ENCODE measurements around the gene USP1. TPM values are rescaled to one million over a fixed set of nuclear protein-coding genes. Genes with fewer than 3 reads are reported as not detected.
A peak's percentile ranks its signal among the peaks of the same experiment; 100 is the strongest.

Gene USP1
- total RNA-seq, 1 experiment from 2014 or later = 106 TPM

- Histone ChIP-seq H3K4me3 (peak overlapping the region; percentile 66), H3K4me1 (replicated peaks) (peaks cover 27% of the 10 kb centered on the region), H3K27me3 (replicated peaks) (no peaks in the 10 kb centered on the region), H3K36me3 (peaks cover 20% of the 10 kb centered on the region), H3K27ac (peak overlapping the region; percentile 96), H3K9me3 (replicated peaks) (no peaks in the 10 kb centered on the region)
- no peak for DNase-seq (ENCODE audit: low read depth in 1 of 2, low spot score in 2 of 2)
Observed at GRCh38 chr1:62435231-62436038, 1.4 kb upstream of the USP1 start.

GRCh38 chr1:62436039-62436465 lies 797 bp upstream of the USP1 start:
- peak overlapping the region; percentile 96 for H3K27ac ChIP-seq
- H3K36me3 ChIP-seq = peaks cover 21% of the 10 kb centered on the region
- peak overlapping the region; percentile 66 for H3K4me3 ChIP-seq
- H3K27me3 ChIP-seq (replicated peaks) = no peaks in the 10 kb centered on the region
- H3K9me3 ChIP-seq (replicated peaks) = no peaks in the 10 kb centered on the region
- no peak for DNase-seq (ENCODE audit: low read depth in 1 of 2, low spot score in 2 of 2)
- H3K4me1 ChIP-seq (replicated peaks) = peaks cover 27% of the 10 kb centered on the region

- no peaks in the 10 kb centered on the region for H3K9me3 ChIP-seq (replicated peaks)
- DNase-seq (ENCODE audit: low read depth in 1 of 2, low spot score in 2 of 2) = no peak
- H3K27ac ChIP-seq = peak overlapping the region; percentile 98
- H3K4me3 ChIP-seq = peak overlapping the region; percentile 66
- peaks cover 27% of the 10 kb centered on the region for H3K4me1 ChIP-seq (replicated peaks)
- H3K27me3 ChIP-seq (replicated peaks) = no peaks in the 10 kb centered on the region
- H3K36me3 ChIP-seq = peaks cover 35% of the 10 kb centered on the region
Observed at GRCh38 chr1:62437273-62437940, 558 bp downstream of the USP1 start.

GRCh38 chr1:62438163-62438562 lies 1.3 kb downstream of the USP1 start:
- no peaks in the 10 kb centered on the region for H3K9me3 ChIP-seq (replicated peaks)
- peaks cover 42% of the 10 kb centered on the region for H3K36me3 ChIP-seq
- H3K27me3 ChIP-seq (replicated peaks) = no peaks in the 10 kb centered on the region
- peak overlapping the region; percentile 98 for H3K27ac ChIP-seq
- H3K4me1 ChIP-seq (replicated peaks) = peaks cover 25% of the 10 kb centered on the region
- peak overlapping the region; percentile 66 for H3K4me3 ChIP-seq
- peak in 1 of 2 experiments; percentile 31 for DNase-seq (ENCODE audit: low read depth in 1 of 2, low spot score in 2 of 2)

- DNase-seq (ENCODE audit: low read depth in 1 of 2, low spot score in 2 of 2) = no peak
- Histone ChIP-seq H3K4me3 (peak overlapping the region; percentile 66; the same call in 1 of the 2 replicates), H3K36me3 (peaks cover 59% of the 10 kb centered on the region), H3K9me3 (replicated peaks) (no peaks in the 10 kb centered on the region), H3K4me1 (replicated peaks) (peaks cover 9% of the 10 kb centered on the region), H3K27me3 (replicated peaks) (no peaks in the 10 kb centered on the region), H3K27ac (no peak overlapping the region)
Observed at GRCh38 chr1:62439652-62440371, 3.0 kb downstream of the USP1 start.

- H3K36me3 ChIP-seq = peaks cover 89% of the 10 kb centered on the region
- H3K27ac ChIP-seq = no peak overlapping the region
- DNase-seq (ENCODE audit: low read depth in 1 of 2, low spot score in 2 of 2) = no peak
- no peaks in the 10 kb centered on the region for H3K9me3 ChIP-seq (replicated peaks)
- H3K4me1 ChIP-seq (replicated peaks) = peaks cover 13% of the 10 kb centered on the region
- H3K27me3 ChIP-seq (replicated peaks) = no peaks in the 10 kb centered on the region
- no peak overlapping the region for H3K4me3 ChIP-seq
Observed at GRCh38 chr1:62444701-62445100, 7.9 kb downstream of the USP1 start.

GRCh38 chr1:62448221-62448933 lies 11.5 kb downstream of the USP1 start:
- Histone ChIP-seq H3K36me3 (peaks cover 93% of the 10 kb centered on the region), H3K4me3 (no peak overlapping the region), H3K27ac (no peak overlapping the region), H3K4me1 (replicated peaks) (peaks cover 17% of the 10 kb centered on the region), H3K9me3 (replicated peaks) (no peaks in the 10 kb centered on the region), H3K27me3 (replicated peaks) (no peaks in the 10 kb centered on the region)
- no peak for DNase-seq (ENCODE audit: low read depth in 1 of 2, low spot score in 2 of 2)

GRCh38 chr1:62450301-62450700 lies 13.5 kb downstream of the USP1 start:
- peaks cover 87% of the 10 kb centered on the region for H3K36me3 ChIP-seq
- no peak overlapping the region for H3K4me3 ChIP-seq
- no peak for DNase-seq (ENCODE audit: low read depth in 1 of 2, low spot score in 2 of 2)

GRCh38 chr1:62452951-62453350 lies 16.1 kb downstream of the USP1 start:
- Histone ChIP-seq H3K36me3 (peaks cover 76% of the 10 kb centered on the region), H3K27ac (no peak overlapping the region), H3K4me1 (replicated peaks) (peaks cover 4% of the 10 kb centered on the region), H3K9me3 (replicated peaks) (no peaks in the 10 kb centered on the region), H3K27me3 (replicated peaks) (no peaks in the 10 kb centered on the region), H3K4me3 (no peak overlapping the region)
- DNase-seq (ENCODE audit: low read depth in 1 of 2, low spot score in 2 of 2) = no peak

More at GRCh38 chr1:62450301-62450700, 13.5 kb downstream of the USP1 start:
- Histone ChIP-seq H3K27ac (no peak overlapping the region), H3K4me1 (replicated peaks) (peaks cover 17% of the 10 kb centered on the region), H3K27me3 (replicated peaks) (no peaks in the 10 kb centered on the region), H3K9me3 (replicated peaks) (no peaks in the 10 kb centered on the region)

GRCh38 chr1:62457955-62458354 lies 21.1 kb downstream of the USP1 start:
- Histone ChIP-seq H3K4me1 (replicated peaks) (no peaks in the 10 kb centered on the region; the same call in 1 of the 2 replicates), H3K9me3 (replicated peaks) (no peaks in the 10 kb centered on the region), H3K36me3 (peaks cover 33% of the 10 kb centered on the region), H3K4me3 (no peak overlapping the region), H3K27me3 (replicated peaks) (no peaks in the 10 kb centered on the region), H3K27ac (no peak overlapping the region)
- DNase-seq (ENCODE audit: low read depth in 1 of 2, low spot score in 2 of 2) = no peak

GRCh38 chr1:62462370-62462769 lies 25.5 kb downstream of the USP1 start:
- no peaks in the 10 kb centered on the region for H3K4me1 ChIP-seq (replicated peaks)
- DNase-seq (ENCODE audit: low read depth in 1 of 2, low spot score in 2 of 2) = no peak
- H3K27ac ChIP-seq = no peak overlapping the region
- H3K4me3 ChIP-seq = no peak overlapping the region
- H3K27me3 ChIP-seq (replicated peaks) = no peaks in the 10 kb centered on the region
- peaks cover 12% of the 10 kb centered on the region for H3K36me3 ChIP-seq
- no peaks in the 10 kb centered on the region for H3K9me3 ChIP-seq (replicated peaks)

- Histone ChIP-seq H3K4me3 (no peak overlapping the region), H3K27ac (no peak overlapping the region), H3K4me1 (replicated peaks) (no peaks in the 10 kb centered on the region), H3K36me3 (peaks cover 11% of the 10 kb centered on the region), H3K9me3 (replicated peaks) (no peaks in the 10 kb centered on the region), H3K27me3 (replicated peaks) (no peaks in the 10 kb centered on the region)
- DNase-seq (ENCODE audit: low read depth in 1 of 2, low spot score in 2 of 2) = no peak
Observed at GRCh38 chr1:62467092-62467491, 30.2 kb downstream of the USP1 start.

- H3K36me3 ChIP-seq = peaks cover 32% of the 10 kb centered on the region
- no peak overlapping the region for H3K4me3 ChIP-seq
- DNase-seq (ENCODE audit: low read depth in 1 of 2, low spot score in 2 of 2) = no peak
- H3K9me3 ChIP-seq (replicated peaks) = no peaks in the 10 kb centered on the region
- H3K27ac ChIP-seq = no peak overlapping the region
- no peaks in the 10 kb centered on the region for H3K27me3 ChIP-seq (replicated peaks)
- no peaks in the 10 kb centered on the region for H3K4me1 ChIP-seq (replicated peaks)
Observed at GRCh38 chr1:62476525-62477219, 39.8 kb downstream of the USP1 start.
